IMR-90 (cell line): ENCODE measurements around the gene ATP13A1. TPM values are rescaled to one million over a fixed set of nuclear protein-coding genes. Genes with fewer than 3 reads are reported as not detected.

Experiments
- ATAC-seq: fragments of 200-7000 bp; cut with Tn5 transposase; 2 replicates; pipeline ENCODE4 v1.9.1; 2020; ENCODE audit warnings: low read depth, mild to moderate bottlenecking, moderate library complexity
- BruUV-seq: library from RNA; stranded (reverse); fragments of 400-500 nt; replicated peaks from 2 replicates; lab custom pipeline; 2021; lab: Mats Ljungman, UMichigan
- CTCF ChIA-PET: fragments of 300-600 bp; formaldehyde crosslinking; extraction: SDS; loops from one replicate; lab custom pipeline; 2021; ENCODE audit warnings: antibody characterized with exemption; lab: Yijun Ruan, JAX
- POLR2A ChIA-PET: fragments of 300-600 bp; sonication (Branson Sonifier 250); formaldehyde crosslinking; loops from one replicate; lab custom pipeline; 2022; ENCODE audit warnings: antibody characterized with exemption; ENCODE audit not compliant: unreplicated experiment; lab: Charles Lee
- DNase-seq: peaks from one replicate; pipeline ENCODE4 v3.0.0; 2013
- H2AFZ ChIP-seq: replicated peaks from 2 replicates; pipeline ENCODE3; 2013; ENCODE audit warnings: low read length, mild to moderate bottlenecking; ENCODE audit not compliant: poor library complexity
- H2AK5ac ChIP-seq: 2 replicates; pipeline ENCODE4 v1.6.1; 2013; ENCODE audit warnings: low read depth, low read length, inconsistent platforms
- H2AK9ac ChIP-seq: replicated peaks from 2 replicates; pipeline ENCODE3; 2013; ENCODE audit warnings: mild to moderate bottlenecking, low read depth, low read length, moderate library complexity; ENCODE audit not compliant: poor library complexity
- H2BK120ac ChIP-seq: 2 replicates; pipeline ENCODE4 v1.6.1; 2013; ENCODE audit warnings: low read depth, low read length, inconsistent platforms
- H2BK15ac ChIP-seq: 3 replicates; pipeline ENCODE4 v1.6.1; 2013; ENCODE audit warnings: low read depth, low read length, inconsistent platforms
- H2BK20ac ChIP-seq: 2 replicates; pipeline ENCODE4 v1.6.1; 2013; ENCODE audit warnings: low read depth, mild to moderate bottlenecking, inconsistent platforms, low read length, moderate library complexity
- H2BK5ac ChIP-seq: 2 replicates; pipeline ENCODE4 v1.6.1; 2013; ENCODE audit warnings: mild to moderate bottlenecking, low read depth, low read length, inconsistent platforms; ENCODE audit not compliant: poor library complexity, severe bottlenecking
- H3K14ac ChIP-seq: replicated peaks from 2 replicates; pipeline ENCODE4 v1.6.1; 2013; ENCODE audit warnings: low read depth, low read length, inconsistent platforms
- H3K18ac ChIP-seq: 2 replicates; pipeline ENCODE4 v1.6.1; 2013; ENCODE audit warnings: low read depth, low read length, control low read depth
- H3K23ac ChIP-seq: 2 replicates; pipeline ENCODE4 v1.6.1; 2013; ENCODE audit warnings: low read depth, low read length, inconsistent platforms
- H3K27ac ChIP-seq: 2 replicates; pipeline ENCODE4 v1.5.1; 2013; ENCODE audit warnings: mild to moderate bottlenecking, control low read depth, low read length; ENCODE audit not compliant: insufficient read depth
- H3K27me3 ChIP-seq: 2 replicates; pipeline ENCODE4 v1.6.1; 2013; ENCODE audit warnings: low read length; ENCODE audit not compliant: control insufficient read depth, insufficient read depth
- H3K36me3 ChIP-seq: 2 replicates; pipeline ENCODE4 v1.6.1; 2013; ENCODE audit warnings: low read length, mixed read lengths; ENCODE audit not compliant: control insufficient read depth, insufficient read depth
- H3K4ac ChIP-seq: 2 replicates; pipeline ENCODE4 v1.6.1; 2013; ENCODE audit warnings: low read depth, low read length, inconsistent platforms
- H3K4me1 ChIP-seq: 2 replicates; pipeline ENCODE4 v1.6.1; 2013; ENCODE audit warnings: low read length, mixed read lengths; ENCODE audit not compliant: control insufficient read depth, insufficient read depth
- H3K4me2 ChIP-seq: 2 replicates; pipeline ENCODE4 v1.6.1; 2013; ENCODE audit warnings: low read depth, mild to moderate bottlenecking, control low read depth, low read length, moderate library complexity
- H3K4me3 ChIP-seq: 2 replicates; pipeline ENCODE4 v1.5.1; 2013; ENCODE audit warnings: low read depth, mild to moderate bottlenecking, control low read depth, low read length, moderate library complexity; ENCODE audit not compliant: insufficient read depth
- H3K56ac ChIP-seq: 2 replicates; pipeline ENCODE4 v1.6.1; 2013; ENCODE audit warnings: low read length, inconsistent platforms; ENCODE audit not compliant: insufficient read depth; ENCODE audit errors: extremely low read depth
- H3K79me1 ChIP-seq, 2 experiments: 2 replicates each; pipeline ENCODE4 v1.6.1; 2013; ENCODE audit warnings: low read length in 2 of 2, inconsistent platforms in 1 of 2, low read depth in 1 of 2
- H3K9ac ChIP-seq: 2 replicates; pipeline ENCODE4 v1.6.1; 2013; ENCODE audit warnings: low read depth, low read length, control low read depth
- H3K9me1 ChIP-seq: 2 replicates; pipeline ENCODE4 v1.6.1; 2013; ENCODE audit warnings: low read length, inconsistent platforms; ENCODE audit not compliant: insufficient read depth
- H3K9me3 ChIP-seq: 2 replicates; pipeline ENCODE4 v1.6.1; 2013; ENCODE audit warnings: low read length; ENCODE audit not compliant: control insufficient read depth, insufficient read depth
- H4K20me1 ChIP-seq: 2 replicates; pipeline ENCODE4 v1.6.1; 2013; ENCODE audit warnings: low read length, inconsistent platforms; ENCODE audit not compliant: insufficient read depth
- H4K5ac ChIP-seq: 2 replicates; pipeline ENCODE4 v1.6.1; 2013; ENCODE audit warnings: mild to moderate bottlenecking, low read depth, low read length, control low read depth
- H4K8ac ChIP-seq, 2 experiments: 2 replicates each; pipeline ENCODE4 v1.6.1; 2013; ENCODE audit warnings: low read depth in 2 of 2, low read length in 2 of 2, control low read depth in 1 of 2, inconsistent platforms in 1 of 2
- H4K91ac ChIP-seq: 2 replicates; pipeline ENCODE4 v1.6.1; 2013; ENCODE audit warnings: low read depth, low read length, inconsistent platforms; ENCODE audit not compliant: insufficient read depth
- BHLHE40 ChIP-seq: fragments of 150-350 bp; IDR thresholded peaks from 2 replicates; pipeline ENCODE4 v1.6.1; 2016; ENCODE audit warnings: mild to moderate bottlenecking, low read depth, low read length
- FOS ChIP-seq: fragments of 150-350 bp; IDR thresholded peaks from 2 replicates; pipeline ENCODE4 v1.6.1; 2016; ENCODE audit warnings: low read depth, low read length
- MAFK ChIP-seq: IDR thresholded peaks from 2 replicates; pipeline ENCODE4 v1.6.1; 2012; ENCODE audit warnings: low read depth, low read length, improper control_type of control experiment
- POLR2A ChIP-seq: IDR thresholded peaks from 2 replicates; pipeline ENCODE4 v1.6.1; 2012; ENCODE audit warnings: mild to moderate bottlenecking, low read depth, low read length
- WGBS, 2 experiments: methylation state at CpG; one replicate each; pipeline versions ENCODE4 v1.1.5 to v1.1.7; 2013; ENCODE audit warnings: missing lambda C conversion rate in 2 of 2; ENCODE audit not compliant: insufficient read length in 1 of 2; ENCODE audit errors: extremely low coverage in 2 of 2; 5-methylcytosine and 5-hydroxymethylcytosine counted together
- dilution Hi-C: fragments of 300-500 bp; cut with HindIII; formaldehyde crosslinking; loops from one replicate; pipeline ENCODE4 v1.14.3; 2018; ENCODE audit warnings: low sequenced_read_pairs; ENCODE audit not compliant: unreplicated experiment
- in situ Hi-C: fragments of 300-500 bp; cut with MboI; formaldehyde crosslinking; loops from 3 replicates; pipeline ENCODE4 v1.14.3; 2019; ENCODE audit warnings: low sequenced_read_pairs, inconsistent platforms, mixed read lengths
- intact Hi-C: fragments of 100-400 bp; cut with micrococcal nuclease; formaldehyde crosslinking; loops from 2 replicates; pipeline ENCODE4 v1.10.0; 2022
- polyA plus RNA-seq, 3 experiments: library from polyadenylated mRNA; depleted of rRNA; stranded (reverse); fragments of >200 nt; gene quantifications; 2 replicates each; pipeline ENCODE4 v1.2.3, GENCODE V29; 2012; ENCODE audit warnings: low replicate concordance in 1 of 3
- total RNA-seq: library from RNA; depleted of rRNA; stranded (reverse); fragments of >200 nt; gene quantifications from 2 replicates; pipeline ENCODE4 v1.2.3, GENCODE V29; 2012
- TF ChIP-seq, protein P1 (sequence below): fragments of 150-350 bp; IDR thresholded peaks from 2 replicates; pipeline ENCODE4 v1.6.1; 2017; ENCODE audit warnings: mild to moderate bottlenecking, antibody characterized with exemption, low read length, low read depth
- TF ChIP-seq, protein P2 (sequence below): conservative IDR thresholded peaks from 2 replicates; pipeline ENCODE4 v1.5.1; 2012; ENCODE audit warnings: mild to moderate bottlenecking, low read depth, low read length, improper control_type of control experiment
- TF ChIP-seq, protein P3 (sequence below): fragments of 150-350 bp; IDR thresholded peaks from 2 replicates; pipeline ENCODE4 v1.6.1; 2016; ENCODE audit warnings: low read depth, mild to moderate bottlenecking, low read length, moderate library complexity, borderline replicate concordance

Gene ATP13A1
- total and polyA plus RNA-seq, 2 of the 4 experiments (the other 2 are of a cell fraction) = 13.3 to 43.8 TPM

DNA sequence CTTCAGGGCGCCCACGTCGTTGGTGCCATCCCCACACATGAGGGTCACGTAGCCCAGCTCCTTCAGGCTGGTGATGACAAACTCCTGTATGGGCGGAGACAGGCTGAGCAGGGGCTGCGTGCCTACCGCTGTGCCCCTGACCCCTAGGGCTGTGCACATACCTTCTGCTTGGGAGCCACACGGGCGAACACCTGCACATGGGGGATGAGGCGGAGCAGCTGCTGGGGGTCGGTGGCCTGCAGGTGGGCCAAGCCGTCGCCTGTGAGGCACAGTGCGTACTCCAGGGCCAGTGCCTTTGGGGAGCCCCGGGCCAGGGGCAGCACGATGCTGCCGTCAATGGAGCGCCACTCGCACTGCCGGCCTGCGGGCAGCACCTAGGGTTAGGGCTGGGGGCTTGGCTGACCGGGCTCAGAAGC is 13.9 kb downstream of the ATP13A1 start:
- Histone ChIP-seq H4K20me1 (no peaks in the 10 kb centered on the region), H2BK20ac (no peak overlapping the region), H3K4me2 (no peak overlapping the region), H2BK5ac (no peak overlapping the region), H3K9me1 (no peaks in the 10 kb centered on the region; the same call in 1 of the 2 replicates), H2AK9ac (no peak overlapping the region), H2BK120ac (no peak overlapping the region), H4K91ac (no peak overlapping the region), H3K4me1 (no peaks in the 10 kb centered on the region), H2AFZ (no peak overlapping the region), H2AK5ac (no peak overlapping the region), H2BK15ac (no peak overlapping the region), H4K8ac (no peak overlapping the region), H3K27ac (no peak overlapping the region), H3K56ac (no peak overlapping the region), H3K9me3 (no peaks in the 10 kb centered on the region), H3K4me3 (no peak overlapping the region), H3K36me3 (peaks cover 75% of the 10 kb centered on the region), H4K5ac (no peak overlapping the region), H3K27me3 (no peaks in the 10 kb centered on the region), H3K79me1 (peaks cover 0 to 3% of the 10 kb centered on the region in 2 experiments; a peak in 1 of 4 replicates), H3K9ac (no peak overlapping the region), H3K23ac (no peak overlapping the region), H3K4ac (no peak overlapping the region), H3K14ac (no peak overlapping the region), H3K18ac (no peak overlapping the region)
- 99% methylated on average over 16 of the region's 22 CpGs; no CpG with 5 or more reads in 1 of the 2 experiments for WGBS, 2 experiments
- CTCF ChIA-PET = no interaction called here
- dilution Hi-C loops (no loop called here), in situ Hi-C loops (loop anchor here (25.0 kb wide), 1 partner anchor 262 kb away; no protein-coding TSS in a partner anchor), intact Hi-C loops (no loop called here)
- no TSS peak for BruUV-seq
- DNase-seq (no peak), ATAC-seq (no peak)
- TF ChIP-seq FOS (no peak), MAFK (no peak), POLR2A (no peak), BHLHE40 (no peak)
- TF ChIP-seq, protein P1, sequence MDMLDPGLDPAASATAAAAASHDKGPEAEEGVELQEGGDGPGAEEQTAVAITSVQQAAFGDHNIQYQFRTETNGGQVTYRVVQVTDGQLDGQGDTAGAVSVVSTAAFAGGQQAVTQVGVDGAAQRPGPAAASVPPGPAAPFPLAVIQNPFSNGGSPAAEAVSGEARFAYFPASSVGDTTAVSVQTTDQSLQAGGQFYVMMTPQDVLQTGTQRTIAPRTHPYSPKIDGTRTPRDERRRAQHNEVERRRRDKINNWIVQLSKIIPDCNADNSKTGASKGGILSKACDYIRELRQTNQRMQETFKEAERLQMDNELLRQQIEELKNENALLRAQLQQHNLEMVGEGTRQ = no peak
- TF ChIP-seq, protein P2, sequence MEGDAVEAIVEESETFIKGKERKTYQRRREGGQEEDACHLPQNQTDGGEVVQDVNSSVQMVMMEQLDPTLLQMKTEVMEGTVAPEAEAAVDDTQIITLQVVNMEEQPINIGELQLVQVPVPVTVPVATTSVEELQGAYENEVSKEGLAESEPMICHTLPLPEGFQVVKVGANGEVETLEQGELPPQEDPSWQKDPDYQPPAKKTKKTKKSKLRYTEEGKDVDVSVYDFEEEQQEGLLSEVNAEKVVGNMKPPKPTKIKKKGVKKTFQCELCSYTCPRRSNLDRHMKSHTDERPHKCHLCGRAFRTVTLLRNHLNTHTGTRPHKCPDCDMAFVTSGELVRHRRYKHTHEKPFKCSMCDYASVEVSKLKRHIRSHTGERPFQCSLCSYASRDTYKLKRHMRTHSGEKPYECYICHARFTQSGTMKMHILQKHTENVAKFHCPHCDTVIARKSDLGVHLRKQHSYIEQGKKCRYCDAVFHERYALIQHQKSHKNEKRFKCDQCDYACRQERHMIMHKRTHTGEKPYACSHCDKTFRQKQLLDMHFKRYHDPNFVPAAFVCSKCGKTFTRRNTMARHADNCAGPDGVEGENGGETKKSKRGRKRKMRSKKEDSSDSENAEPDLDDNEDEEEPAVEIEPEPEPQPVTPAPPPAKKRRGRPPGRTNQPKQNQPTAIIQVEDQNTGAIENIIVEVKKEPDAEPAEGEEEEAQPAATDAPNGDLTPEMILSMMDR = no peak
- TF ChIP-seq, protein P3, sequence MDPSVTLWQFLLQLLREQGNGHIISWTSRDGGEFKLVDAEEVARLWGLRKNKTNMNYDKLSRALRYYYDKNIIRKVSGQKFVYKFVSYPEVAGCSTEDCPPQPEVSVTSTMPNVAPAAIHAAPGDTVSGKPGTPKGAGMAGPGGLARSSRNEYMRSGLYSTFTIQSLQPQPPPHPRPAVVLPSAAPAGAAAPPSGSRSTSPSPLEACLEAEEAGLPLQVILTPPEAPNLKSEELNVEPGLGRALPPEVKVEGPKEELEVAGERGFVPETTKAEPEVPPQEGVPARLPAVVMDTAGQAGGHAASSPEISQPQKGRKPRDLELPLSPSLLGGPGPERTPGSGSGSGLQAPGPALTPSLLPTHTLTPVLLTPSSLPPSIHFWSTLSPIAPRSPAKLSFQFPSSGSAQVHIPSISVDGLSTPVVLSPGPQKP = no peak
- POLR2A ChIA-PET = interaction anchor here (0.5 kb wide), 1 partner anchor 109 kb away, joined by 3 read pairs; no protein-coding TSS in a partner anchor
